GM12892 (cell line): ENCODE data around the gene FGGY.

Source experiments
- POLR2A ChIP-seq: IDR thresholded peaks from 2 replicates; pipeline ENCODE4 v1.6.1; 2011; ENCODE audit warnings: low read depth, low read length, control low read depth
- POLR2AphosphoS5 ChIP-seq: IDR thresholded peaks from 2 replicates; pipeline ENCODE4 v1.6.1; 2011; ENCODE audit warnings: low read depth, low read length, control low read depth

- TF ChIP-seq POLR2AphosphoS5 (no peak), POLR2A (no peak)
Observed at GRCh38 chr1:59520827-59521418, 224.0 kb downstream of the FGGY start.
